K562 (cell line): ENCODE results near the gene CFAP221. TPM values are rescaled to one million over a fixed set of nuclear protein-coding genes. Genes with fewer than 3 reads are reported as not detected.

Source experiments
- C11orf30 ChIP-seq: fragments of 450-650 bp; IDR thresholded peaks from 2 replicates; pipeline ENCODE4 v1.6.1; 2016; ENCODE audit warnings: low read depth, mild to moderate bottlenecking
- ZBTB40 ChIP-seq, 2 experiments: fragments of 450-650 bp in 1 of 2; sonication (generic) in 1 of 2; formaldehyde crosslinking in 1 of 2; IDR thresholded peaks; 2 replicates each; pipeline versions ENCODE4 v1.7.1 to v1.9.0; 2016 to 2022; ENCODE audit warnings: inconsistent platforms in 1 of 2, mild to moderate bottlenecking in 1 of 2, missing genetic modification reagents in 1 of 2
- ZNF57 ChIP-seq: fragments of 450-650 bp; formaldehyde crosslinking; IDR thresholded peaks from 2 replicates; pipeline ENCODE4 v1.4.0; 2020; ENCODE audit warnings: mild to moderate bottlenecking, moderate library complexity
- polyA plus RNA-seq, 8 experiments: library from polyadenylated mRNA; depleted of rRNA in 4 of 8; stranded (reverse) in 5 of 8; unstranded in 3 of 8; fragments of >200 nt; fragmentation: Nextera tagmentation in 2 of 8; fragmentation: Illumina TruSeq in 1 of 8; extraction: Ambion mirVana in 2 of 8; extraction: Trizol in 1 of 8; gene quantifications; 2 replicates each; pipeline versions ENCODE4 v1.2.1 to v1.2.3, GENCODE V29; 2011 to 2014; ENCODE audit warnings: inconsistent platforms in 1 of 8, missing spikeins in 1 of 8
- total RNA-seq, 7 experiments: library from RNA; depleted of rRNA in 6 of 7; stranded (reverse); fragments of >200 nt in 6 of 7; fragmentation: Illumina TruSeq in 2 of 7; extraction: Trizol in 2 of 7; gene quantifications; 2 replicates each; pipeline versions ENCODE4 v1.2.1 to v1.2.3, GENCODE V29; 2011 to 2021; ENCODE audit warnings: low replicate concordance in 1 of 7

CFAP221 gene
- total and polyA plus RNA-seq, 9 of the 15 experiments (the other 6 are each of a cell fraction or from before 2014, with no cell fraction given), result 0.09 to 1.4 (median 0.65) TPM

GRCh38 chr2:119657466-119658145, 113.4 kb downstream of the CFAP221 start (continued):
- 0 out of 2 replicates have a peak, but pooled peaks have one; percentile 22 for TF ChIP-seq ZBTB40 (IDR thresholded peaks at IDR 0.05)
- TF ChIP-seq ZBTB40 (CRISPR knock-in tag; IDR thresholded peaks at IDR 0.05), result no peak
- no peak for TF ChIP-seq C11orf30
- no peak for TF ChIP-seq ZNF57 (CRISPR knock-in tag)
- TF ChIP-seq, all 486 proteins: peak for 1
